SJCRH30 (cell line): ENCODE measurements around the gene EPHA7. TPM values are rescaled to one million over a fixed set of nuclear protein-coding genes. Genes with fewer than 3 reads are reported as not detected.

Experiments
- DNase-seq, 2 experiments: peaks; one replicate each; pipeline ENCODE4 v3.0.0-alpha.2; 2015 to 2020
- H3K27ac ChIP-seq: fragments of 250-450 bp; sonication (Bioruptor Pico); 2 replicates; pipeline ENCODE4 v1.5.1; 2020; ENCODE audit warnings: mild to moderate bottlenecking, moderate library complexity
- H3K27me3 ChIP-seq: fragments of 250-450 bp; sonication (Bioruptor Pico); 2 replicates; pipeline ENCODE4 v1.5.1; 2020; ENCODE audit warnings: mild to moderate bottlenecking, moderate library complexity
- H3K36me3 ChIP-seq: fragments of 250-450 bp; sonication (Bioruptor Pico); 2 replicates; pipeline ENCODE4 v1.5.1; 2020; ENCODE audit warnings: mild to moderate bottlenecking, moderate library complexity
- H3K4me1 ChIP-seq: fragments of 250-450 bp; sonication (Bioruptor Pico); 2 replicates; pipeline ENCODE4 v1.5.1; 2020; ENCODE audit warnings: mild to moderate bottlenecking, moderate library complexity
- H3K4me3 ChIP-seq: fragments of 250-450 bp; sonication (Bioruptor Pico); 2 replicates; pipeline ENCODE4 v1.5.1; 2020; ENCODE audit warnings: mild to moderate bottlenecking, moderate library complexity
- H3K9me3 ChIP-seq: fragments of 250-450 bp; sonication (Bioruptor Pico); replicated peaks from 2 replicates; pipeline ENCODE4 v1.5.1; 2020; ENCODE audit warnings: mild to moderate bottlenecking, moderate library complexity
- total RNA-seq: library from RNA; depleted of rRNA; stranded (reverse); fragments of >200 nt; shearing (Covaris generic); gene quantifications from 2 replicates; pipeline ENCODE4 v1.2.3, GENCODE V29; 2014

EPHA7 gene
- total RNA-seq, 1 experiment from 2014 or later = 89.0 TPM

- peaks cover 13% of the 10 kb centered on the region for H3K36me3 ChIP-seq
- no peak overlapping the region for H3K4me3 ChIP-seq
- no peak overlapping the region for H3K27ac ChIP-seq
- no peak for DNase-seq
- H3K27me3 ChIP-seq = no peaks in the 10 kb centered on the region
- no peaks in the 10 kb centered on the region for H3K9me3 ChIP-seq
- no peaks in the 10 kb centered on the region for H3K4me1 ChIP-seq
These were observed 95.7 kb downstream of the EPHA7 start for GRCh38 chr6:93323630-93324029.

DNA sequence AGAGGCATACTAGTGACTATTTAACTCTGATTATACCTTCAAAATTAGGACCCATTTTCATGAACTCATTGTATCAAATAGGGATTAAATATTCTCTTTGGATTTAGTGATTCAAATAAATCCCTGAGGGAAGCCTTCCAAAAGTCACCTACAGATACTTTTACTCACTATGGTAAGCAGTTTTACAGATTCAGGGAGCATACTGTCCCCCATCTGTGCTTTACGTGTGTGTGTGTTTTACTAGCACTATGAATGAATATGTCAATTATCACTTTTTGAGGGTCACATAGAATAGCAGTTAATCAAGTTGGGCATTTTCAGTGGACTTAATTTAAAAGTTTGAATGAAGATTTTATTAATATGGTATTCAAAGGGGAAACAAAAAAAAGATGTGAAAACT is 96.7 kb downstream of the EPHA7 start:
- Histone ChIP-seq H3K36me3 (peaks cover 14% of the 10 kb centered on the region), H3K27me3 (no peaks in the 10 kb centered on the region), H3K4me1 (no peaks in the 10 kb centered on the region), H3K9me3 (no peaks in the 10 kb centered on the region), H3K4me3 (no peak overlapping the region), H3K27ac (no peak overlapping the region)
- DNase-seq = no peak

DNA sequence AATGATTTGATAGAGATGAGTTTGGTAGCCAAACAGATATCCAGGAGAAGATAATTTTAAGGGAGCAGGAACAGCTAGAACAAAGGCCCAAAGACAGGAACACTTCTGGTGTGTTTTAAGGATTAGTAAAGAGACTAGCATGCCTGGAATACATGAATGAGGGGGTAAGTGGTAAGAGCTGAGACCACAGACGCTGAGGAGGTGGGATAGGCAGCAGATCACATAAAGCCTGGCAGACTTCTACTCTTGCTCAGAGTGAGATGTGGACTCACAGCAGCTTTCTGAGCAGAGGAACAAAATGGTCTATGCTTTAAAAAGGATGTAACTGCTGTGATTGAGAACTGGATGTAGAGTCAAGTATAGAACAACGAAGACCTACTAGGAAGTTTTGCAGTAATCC is 100.1 kb downstream of the EPHA7 start:
- DNase-seq = no peak
- no peaks in the 10 kb centered on the region for H3K4me1 ChIP-seq

DNA sequence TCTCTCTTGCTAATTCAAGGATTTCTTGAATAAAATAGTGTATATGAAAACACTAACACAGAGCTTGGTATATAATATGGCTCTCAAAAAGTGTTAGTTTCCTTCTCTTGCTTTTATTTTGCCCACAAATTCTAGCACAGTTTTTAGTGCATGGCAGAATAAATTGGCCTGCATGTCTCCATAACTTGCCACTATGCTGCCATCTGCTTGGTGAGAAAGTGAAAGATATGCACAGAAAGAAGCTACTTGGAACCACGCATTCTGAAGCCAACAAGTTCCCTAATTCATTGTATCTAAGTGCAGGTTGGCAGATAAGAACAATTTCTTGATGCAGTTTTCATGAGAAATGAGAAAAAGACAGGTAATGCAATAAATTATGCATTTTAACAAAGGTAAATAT is 101.2 kb downstream of the EPHA7 start:
- Histone ChIP-seq H3K4me1 (no peaks in the 10 kb centered on the region), H3K27me3 (no peaks in the 10 kb centered on the region), H3K9me3 (no peaks in the 10 kb centered on the region), H3K4me3 (no peak overlapping the region), H3K36me3 (peaks cover 17% of the 10 kb centered on the region), H3K27ac (no peak overlapping the region)
- DNase-seq = no peak

More for the DNA sequence above, 100.1 kb downstream of the EPHA7 start:
- no peaks in the 10 kb centered on the region for H3K27me3 ChIP-seq
- H3K27ac ChIP-seq = no peak overlapping the region
- peaks cover 17% of the 10 kb centered on the region for H3K36me3 ChIP-seq
- H3K9me3 ChIP-seq = no peaks in the 10 kb centered on the region
- no peak overlapping the region for H3K4me3 ChIP-seq

GRCh38 chr6:93317592-93317991 is 101.8 kb downstream of the EPHA7 start:
- no peaks in the 10 kb centered on the region for H3K9me3 ChIP-seq
- H3K27me3 ChIP-seq = no peaks in the 10 kb centered on the region
- no peaks in the 10 kb centered on the region for H3K4me1 ChIP-seq
- H3K36me3 ChIP-seq = peaks cover 16% of the 10 kb centered on the region
- no peak overlapping the region for H3K4me3 ChIP-seq
- DNase-seq = no peak
- no peak overlapping the region for H3K27ac ChIP-seq

DNA sequence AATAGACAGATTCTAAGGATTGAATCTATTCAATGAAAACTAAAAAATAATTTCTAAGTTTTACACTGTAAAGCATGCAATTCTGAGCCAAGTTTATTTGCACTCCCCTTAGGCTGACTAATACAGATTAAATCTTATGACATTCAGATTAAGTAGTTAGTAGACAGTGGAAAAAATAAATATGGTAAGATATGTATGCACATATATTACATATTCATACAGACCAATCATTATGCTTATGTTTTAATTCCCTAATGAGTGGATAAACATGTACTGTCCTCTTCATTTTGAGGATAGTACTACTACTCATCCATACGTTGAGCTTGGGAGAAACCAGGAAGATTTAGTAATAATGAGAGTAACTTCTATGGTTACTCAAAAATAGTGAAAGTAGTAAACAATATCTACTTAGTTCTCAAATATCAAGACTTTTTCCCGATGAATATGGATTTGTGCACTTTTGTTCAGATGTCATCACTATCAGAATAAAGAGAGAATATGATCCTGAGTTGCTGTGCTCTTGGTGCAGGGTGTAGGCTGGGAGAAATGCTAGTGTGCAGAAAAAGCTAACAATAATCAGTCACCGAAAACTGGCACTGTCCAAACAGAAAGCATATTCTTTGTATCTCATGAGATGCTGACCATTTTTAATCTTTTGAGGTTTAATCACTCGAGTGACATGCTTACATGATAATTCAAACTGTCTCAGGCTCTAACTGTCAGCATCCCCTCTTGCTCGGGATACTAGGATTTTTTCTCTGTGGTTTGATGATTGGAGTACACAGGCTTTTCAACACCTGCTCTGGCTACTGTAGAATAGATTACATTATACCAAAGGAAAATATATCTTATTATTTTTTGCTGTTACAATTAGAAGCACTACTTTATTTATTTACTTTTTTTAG is 111.6 kb downstream of the EPHA7 start:
- Histone ChIP-seq H3K9me3 (peaks cover 6% of the 10 kb centered on the region; the same call in 1 of the 2 replicates), H3K27me3 (no peaks in the 10 kb centered on the region), H3K4me3 (no peak overlapping the region), H3K36me3 (peaks cover 19% of the 10 kb centered on the region), H3K27ac (no peak overlapping the region), H3K4me1 (no peaks in the 10 kb centered on the region)
- no peak for DNase-seq

DNA sequence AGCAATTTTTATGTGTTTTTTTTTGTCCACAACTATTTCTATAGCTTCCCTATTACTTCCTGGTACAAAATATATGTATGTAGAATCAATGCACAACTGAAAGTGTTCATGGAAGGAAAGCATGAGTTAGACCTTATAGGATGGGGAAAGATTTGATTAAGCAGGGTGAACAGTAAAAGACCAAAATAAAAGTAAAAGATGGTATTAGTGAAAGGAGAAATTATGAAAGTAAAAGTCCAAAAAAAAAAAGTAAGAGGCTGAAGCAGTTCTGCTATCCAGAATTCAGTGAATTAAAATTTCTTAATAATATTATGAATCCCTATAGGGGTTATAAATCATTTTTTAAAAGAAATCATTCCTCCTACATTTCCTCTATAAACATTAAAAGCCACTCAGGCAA is 114.3 kb downstream of the EPHA7 start:
- peaks cover 12% of the 10 kb centered on the region for H3K36me3 ChIP-seq
- no peak overlapping the region for H3K27ac ChIP-seq
- no peaks in the 10 kb centered on the region for H3K9me3 ChIP-seq
- no peak overlapping the region for H3K4me3 ChIP-seq
- no peak for DNase-seq
- H3K27me3 ChIP-seq = no peaks in the 10 kb centered on the region
- no peaks in the 10 kb centered on the region for H3K4me1 ChIP-seq

DNA sequence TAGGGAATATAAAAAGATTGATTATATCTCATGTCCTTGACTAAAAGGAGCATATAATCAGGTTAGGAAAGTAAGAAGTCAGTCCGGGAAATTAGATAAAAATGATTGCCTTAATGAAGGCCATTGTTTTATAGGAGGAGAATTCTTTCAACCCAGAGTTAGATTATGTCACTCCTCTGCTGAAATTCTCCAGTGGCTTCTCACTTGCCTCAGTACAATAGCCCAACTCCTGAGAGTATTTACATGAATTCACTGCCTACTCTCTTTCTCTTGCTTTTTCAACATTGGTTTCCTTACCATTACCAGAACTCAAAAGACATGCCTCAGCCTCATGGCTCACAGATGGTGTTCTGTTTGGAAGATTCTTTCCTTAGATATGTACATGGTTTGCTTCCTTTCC is 114.9 kb downstream of the EPHA7 start:
- no peak overlapping the region for H3K27ac ChIP-seq
- H3K4me3 ChIP-seq = no peak overlapping the region
- no peaks in the 10 kb centered on the region for H3K4me1 ChIP-seq
- DNase-seq = no peak
- H3K27me3 ChIP-seq = no peaks in the 10 kb centered on the region
- H3K36me3 ChIP-seq = peaks cover 11% of the 10 kb centered on the region
- no peaks in the 10 kb centered on the region for H3K9me3 ChIP-seq

DNA sequence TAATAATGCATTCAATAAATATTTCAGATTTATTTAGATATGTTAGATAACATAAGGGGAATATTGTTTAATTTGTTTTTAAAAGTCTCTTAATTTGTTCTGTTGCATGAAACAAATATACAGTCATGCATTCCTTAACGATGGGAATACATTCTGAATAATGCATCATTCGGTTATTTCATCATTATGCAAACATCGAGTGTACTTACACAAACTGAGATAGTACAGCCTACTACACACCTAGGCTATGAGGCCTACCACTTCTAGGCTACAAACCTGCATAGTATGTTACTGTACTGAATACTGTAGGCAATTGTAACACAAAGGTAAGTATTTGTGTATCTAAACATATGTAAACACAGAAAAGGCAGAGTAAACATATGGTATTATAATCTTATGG is 118.7 kb downstream of the EPHA7 start:
- no peaks in the 10 kb centered on the region for H3K9me3 ChIP-seq
- H3K36me3 ChIP-seq = peaks cover 8% of the 10 kb centered on the region
- H3K27me3 ChIP-seq = no peaks in the 10 kb centered on the region
- H3K4me1 ChIP-seq = no peaks in the 10 kb centered on the region
- DNase-seq = no peak
- H3K4me3 ChIP-seq = no peak overlapping the region
- H3K27ac ChIP-seq = no peak overlapping the region

DNA sequence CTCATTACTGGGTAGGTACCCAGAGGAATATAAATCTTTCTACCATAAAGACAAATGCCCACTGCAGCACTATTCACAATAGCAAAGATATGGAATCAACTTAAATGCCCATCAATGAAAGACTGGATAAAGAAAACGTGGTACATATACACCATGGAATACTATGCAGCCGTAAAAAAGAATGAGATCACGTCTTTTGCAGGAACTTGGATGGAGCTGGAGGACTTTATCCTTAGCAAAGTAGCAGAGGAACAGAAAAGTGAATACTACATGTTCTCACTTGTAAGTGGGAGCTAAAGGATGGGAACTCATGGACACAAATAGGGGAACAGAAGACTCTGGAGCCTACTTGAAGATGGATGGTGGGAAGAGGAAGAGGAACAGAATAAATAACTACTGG is 119.7 kb downstream of the EPHA7 start:
- H3K4me3 ChIP-seq = no peak overlapping the region
- no peaks in the 10 kb centered on the region for H3K9me3 ChIP-seq
- peaks cover 10% of the 10 kb centered on the region for H3K36me3 ChIP-seq
- DNase-seq = no peak
- H3K27ac ChIP-seq = no peak overlapping the region
- H3K27me3 ChIP-seq = no peaks in the 10 kb centered on the region
- no peaks in the 10 kb centered on the region for H3K4me1 ChIP-seq

DNA sequence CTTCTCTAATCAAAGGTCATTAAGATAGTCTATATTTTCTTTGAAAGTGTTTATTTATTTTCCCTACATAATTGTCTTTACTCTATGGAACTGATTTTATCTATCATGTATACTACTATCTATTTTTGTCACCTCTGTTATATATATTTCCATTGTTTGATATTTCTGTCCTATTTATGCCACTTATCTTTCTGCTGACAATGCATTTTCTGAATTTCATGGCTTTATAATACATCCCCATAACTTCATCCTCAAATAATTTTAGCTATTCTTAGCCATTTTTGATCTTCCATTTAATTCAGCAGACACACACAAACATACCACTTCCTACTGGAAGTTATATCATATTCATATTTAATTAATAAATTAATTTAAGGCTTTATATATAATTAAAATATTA is 123.7 kb downstream of the EPHA7 start:
- no peak for DNase-seq
- Histone ChIP-seq H3K4me1 (no peaks in the 10 kb centered on the region), H3K27me3 (no peaks in the 10 kb centered on the region), H3K27ac (no peak overlapping the region), H3K36me3 (peaks cover 21% of the 10 kb centered on the region), H3K4me3 (no peak overlapping the region), H3K9me3 (no peaks in the 10 kb centered on the region; the same call in 1 of the 2 replicates)

- Histone ChIP-seq H3K9me3 (no peaks in the 10 kb centered on the region; the same call in 1 of the 2 replicates), H3K4me1 (no peaks in the 10 kb centered on the region), H3K27me3 (no peaks in the 10 kb centered on the region), H3K27ac (no peak overlapping the region), H3K36me3 (peaks cover 17% of the 10 kb centered on the region), H3K4me3 (no peak overlapping the region)
- DNase-seq = no peak
These were observed 124.5 kb downstream of the EPHA7 start for GRCh38 chr6:93294879-93295278.

- Histone ChIP-seq H3K4me1 (no peaks in the 10 kb centered on the region), H3K4me3 (no peak overlapping the region), H3K27me3 (no peaks in the 10 kb centered on the region), H3K36me3 (peaks cover 17% of the 10 kb centered on the region), H3K9me3 (no peaks in the 10 kb centered on the region; the same call in 1 of the 2 replicates), H3K27ac (no peak overlapping the region)
- DNase-seq = no peak
These were observed 125.5 kb downstream of the EPHA7 start for GRCh38 chr6:93293872-93294271.

GRCh38 chr6:93293460-93293859 is 125.9 kb downstream of the EPHA7 start:
- no peaks in the 10 kb centered on the region; the same call in 1 of the 2 replicates for H3K9me3 ChIP-seq
- peaks cover 20% of the 10 kb centered on the region for H3K36me3 ChIP-seq
- no peak overlapping the region for H3K27ac ChIP-seq
- DNase-seq = no peak
- no peaks in the 10 kb centered on the region for H3K27me3 ChIP-seq
- H3K4me3 ChIP-seq = no peak overlapping the region
- H3K4me1 ChIP-seq = no peaks in the 10 kb centered on the region

DNA sequence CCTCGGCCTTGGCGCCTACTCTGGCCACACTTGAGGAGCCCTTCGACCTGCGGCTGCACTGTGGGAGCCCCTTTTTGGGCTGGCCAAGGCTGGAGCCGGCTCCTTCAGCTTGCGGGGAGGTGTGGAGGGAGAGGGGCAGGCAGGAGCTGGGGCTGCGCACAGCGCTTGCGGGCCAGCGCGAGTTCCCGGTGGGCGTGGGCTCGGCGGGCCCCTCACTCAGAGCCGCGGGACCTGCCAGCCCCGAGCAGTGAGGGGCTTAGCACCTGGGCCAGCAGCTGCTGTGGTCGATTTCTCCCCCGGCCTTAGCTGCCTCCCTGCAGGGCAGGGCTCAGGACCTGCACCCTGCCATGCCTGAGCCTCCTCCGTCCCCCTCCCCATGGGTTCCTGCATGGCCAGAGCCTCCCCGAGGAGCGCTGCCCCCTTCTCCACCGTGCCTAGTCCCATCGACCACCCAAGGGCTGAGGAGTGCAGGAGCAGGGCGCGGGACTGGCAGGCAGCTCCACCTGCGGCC is 136.8 kb downstream of the EPHA7 start:
- Histone ChIP-seq H3K27ac (no peak overlapping the region), H3K4me3 (no peak overlapping the region), H3K36me3 (peaks cover 9% of the 10 kb centered on the region; the same call in 1 of the 2 replicates), H3K27me3 (no peaks in the 10 kb centered on the region), H3K4me1 (no peaks in the 10 kb centered on the region), H3K9me3 (no peaks in the 10 kb centered on the region)
- DNase-seq = no peak
